ENCODE results near the gene YWHAH. TPM values are rescaled to one million over a fixed set of nuclear protein-coding genes. Genes with fewer than 3 reads are reported as not detected.

YWHAH gene
- total and polyA plus RNA-seq, 9 of the 15 experiments (the other 6 are each of a cell fraction or from before 2014, with no cell fraction given) = 32.0 to 177 (median 114) TPM

DNA sequence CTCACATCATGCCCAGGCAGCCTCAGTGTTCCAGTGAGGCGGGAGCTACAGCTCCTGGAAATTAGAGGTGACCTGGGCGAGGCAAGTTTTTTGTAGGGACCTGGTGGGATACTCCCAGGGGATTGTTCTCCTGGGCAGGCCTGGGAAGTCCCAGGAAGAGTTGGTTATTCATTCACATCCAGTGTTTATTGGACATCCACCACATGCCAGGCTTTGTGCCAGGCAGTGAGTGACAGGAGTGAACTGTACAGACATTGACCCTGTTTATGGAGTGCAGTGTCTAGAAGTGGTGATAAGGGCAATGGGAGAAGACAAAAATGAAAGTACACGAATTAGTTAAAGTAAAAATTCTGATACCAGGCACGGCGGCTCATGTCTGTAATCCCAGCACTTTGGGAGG is 29.4 kb downstream of the YWHAH start:
- intact Hi-C loops (cut with micrococcal nuclease) (loop anchor here (10.0 kb wide), 2 partner anchors 401 to 409 kb away; no protein-coding TSS in a partner anchor), in situ Hi-C loops (cut with MboI) (no loop called here)
- no peaks in the 10 kb centered on the region for H3K79me2 ChIP-seq (ENCODE audit: control insufficient read depth, insufficient read depth, low read length)
- CTCF ChIA-PET (ENCODE audit: low intra/inter-chr PET ratio) = no interaction called here
- no peak overlapping the region for H3K4me2 ChIP-seq (ENCODE audit: insufficient read depth, low read length)
- H3K4me3 ChIP-seq = no peak overlapping the region
- no peak overlapping the region for H3K27ac ChIP-seq (ENCODE audit: extremely low read depth, low read depth, low read length)
- H3K9me1 ChIP-seq (ENCODE audit: control insufficient read depth, insufficient read depth, low read length) = no peaks in the 10 kb centered on the region
- peaks cover 3 to 18% of the 10 kb centered on the region in 2 experiments; a peak in 4 of 5 replicates for H3K4me1 ChIP-seq (replicated peaks in 1 of 2; ENCODE audit: control insufficient read depth in 2 of 2, insufficient read depth in 2 of 2, low read length in 2 of 2)
- DNase-seq (ENCODE audit: extremely low read depth in 1 of 4, low spot score in 3 of 4) (no peak), FAIRE-seq (no peak), ATAC-seq (no peak)
- WGBS (ENCODE audit: insufficient coverage, low coverage, missing lambda C conversion rate) = 19% methylated on average over 3 of the region's 5 CpGs
- POLR2A ChIA-PET = no interaction called here
- H3K27me3 ChIP-seq (ENCODE audit: control insufficient read depth in 2 of 2, insufficient read depth in 2 of 2, low read length in 2 of 2) = no peaks in the 10 kb centered on the region
- no peak overlapping the region for H3K9ac ChIP-seq (ENCODE audit: insufficient read depth in 1 of 2, low read depth in 2 of 2, low read length in 2 of 2)
- BruUV-seq (replicated peaks) = no TSS peak
- H3K9me3 ChIP-seq (replicated peaks; ENCODE audit: control insufficient read depth, insufficient read depth, low read depth, low read length) = no peaks in the 10 kb centered on the region
- no peaks in the 10 kb centered on the region for H4K20me1 ChIP-seq (replicated peaks; ENCODE audit: control insufficient read depth, insufficient read depth, low read length)
- TF ChIP-seq, protein P1, sequence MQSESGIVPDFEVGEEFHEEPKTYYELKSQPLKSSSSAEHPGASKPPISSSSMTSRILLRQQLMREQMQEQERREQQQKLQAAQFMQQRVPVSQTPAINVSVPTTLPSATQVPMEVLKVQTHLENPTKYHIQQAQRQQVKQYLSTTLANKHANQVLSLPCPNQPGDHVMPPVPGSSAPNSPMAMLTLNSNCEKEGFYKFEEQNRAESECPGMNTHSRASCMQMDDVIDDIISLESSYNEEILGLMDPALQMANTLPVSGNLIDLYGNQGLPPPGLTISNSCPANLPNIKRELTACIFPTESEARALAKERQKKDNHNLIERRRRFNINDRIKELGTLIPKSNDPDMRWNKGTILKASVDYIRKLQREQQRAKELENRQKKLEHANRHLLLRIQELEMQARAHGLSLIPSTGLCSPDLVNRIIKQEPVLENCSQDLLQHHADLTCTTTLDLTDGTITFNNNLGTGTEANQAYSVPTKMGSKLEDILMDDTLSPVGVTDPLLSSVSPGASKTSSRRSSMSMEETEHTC (IDR thresholded peaks at IDR 0.05) = no peak
- TF ChIP-seq HNRNPK (IDR thresholded peaks at IDR 0.05; ENCODE audit: low read depth, low read length, poor library complexity, severe bottlenecking) = no peak
- TF ChIP-seq MTA1 (IDR thresholded peaks at IDR 0.05; ENCODE audit: borderline replicate concordance) = no peak
- TF ChIP-seq ZC3H4 (CRISPR knock-in tag; IDR thresholded peaks at IDR 0.05; ENCODE audit: borderline replicate concordance) = no peak
- TF ChIP-seq MCM3 (IDR thresholded peaks at IDR 0.05) = no peak
- TF ChIP-seq CSDE1 (IDR thresholded peaks at IDR 0.05) = no peak
- no peak for TF ChIP-seq HNRNPLL (IDR thresholded peaks at IDR 0.05; ENCODE audit: low read depth, low read length, poor library complexity, severe bottlenecking)
- TF ChIP-seq HIVEP1 (CRISPR knock-in tag; IDR thresholded peaks at IDR 0.05) = no peak
- no peak for TF ChIP-seq XRCC3 (IDR thresholded peaks at IDR 0.05)
- no peak for TF ChIP-seq ZNF561 (CRISPR knock-in tag; conservative IDR thresholded peaks at IDR 0.05)
- no peak for TF ChIP-seq PHF21A (IDR thresholded peaks at IDR 0.05; ENCODE audit: borderline replicate concordance, low read depth)
- no peak for TF ChIP-seq YY1 (IDR thresholded peaks at IDR 0.05; ENCODE audit: borderline replicate concordance in 1 of 3, control insufficient read depth in 1 of 3, extremely low read depth in 1 of 3, insufficient read depth in 3 of 3, insufficient read length in 1 of 3, insufficient replicate concordance in 2 of 3, low read depth in 1 of 3, low read length in 2 of 3)
- TF ChIP-seq, protein P2, sequence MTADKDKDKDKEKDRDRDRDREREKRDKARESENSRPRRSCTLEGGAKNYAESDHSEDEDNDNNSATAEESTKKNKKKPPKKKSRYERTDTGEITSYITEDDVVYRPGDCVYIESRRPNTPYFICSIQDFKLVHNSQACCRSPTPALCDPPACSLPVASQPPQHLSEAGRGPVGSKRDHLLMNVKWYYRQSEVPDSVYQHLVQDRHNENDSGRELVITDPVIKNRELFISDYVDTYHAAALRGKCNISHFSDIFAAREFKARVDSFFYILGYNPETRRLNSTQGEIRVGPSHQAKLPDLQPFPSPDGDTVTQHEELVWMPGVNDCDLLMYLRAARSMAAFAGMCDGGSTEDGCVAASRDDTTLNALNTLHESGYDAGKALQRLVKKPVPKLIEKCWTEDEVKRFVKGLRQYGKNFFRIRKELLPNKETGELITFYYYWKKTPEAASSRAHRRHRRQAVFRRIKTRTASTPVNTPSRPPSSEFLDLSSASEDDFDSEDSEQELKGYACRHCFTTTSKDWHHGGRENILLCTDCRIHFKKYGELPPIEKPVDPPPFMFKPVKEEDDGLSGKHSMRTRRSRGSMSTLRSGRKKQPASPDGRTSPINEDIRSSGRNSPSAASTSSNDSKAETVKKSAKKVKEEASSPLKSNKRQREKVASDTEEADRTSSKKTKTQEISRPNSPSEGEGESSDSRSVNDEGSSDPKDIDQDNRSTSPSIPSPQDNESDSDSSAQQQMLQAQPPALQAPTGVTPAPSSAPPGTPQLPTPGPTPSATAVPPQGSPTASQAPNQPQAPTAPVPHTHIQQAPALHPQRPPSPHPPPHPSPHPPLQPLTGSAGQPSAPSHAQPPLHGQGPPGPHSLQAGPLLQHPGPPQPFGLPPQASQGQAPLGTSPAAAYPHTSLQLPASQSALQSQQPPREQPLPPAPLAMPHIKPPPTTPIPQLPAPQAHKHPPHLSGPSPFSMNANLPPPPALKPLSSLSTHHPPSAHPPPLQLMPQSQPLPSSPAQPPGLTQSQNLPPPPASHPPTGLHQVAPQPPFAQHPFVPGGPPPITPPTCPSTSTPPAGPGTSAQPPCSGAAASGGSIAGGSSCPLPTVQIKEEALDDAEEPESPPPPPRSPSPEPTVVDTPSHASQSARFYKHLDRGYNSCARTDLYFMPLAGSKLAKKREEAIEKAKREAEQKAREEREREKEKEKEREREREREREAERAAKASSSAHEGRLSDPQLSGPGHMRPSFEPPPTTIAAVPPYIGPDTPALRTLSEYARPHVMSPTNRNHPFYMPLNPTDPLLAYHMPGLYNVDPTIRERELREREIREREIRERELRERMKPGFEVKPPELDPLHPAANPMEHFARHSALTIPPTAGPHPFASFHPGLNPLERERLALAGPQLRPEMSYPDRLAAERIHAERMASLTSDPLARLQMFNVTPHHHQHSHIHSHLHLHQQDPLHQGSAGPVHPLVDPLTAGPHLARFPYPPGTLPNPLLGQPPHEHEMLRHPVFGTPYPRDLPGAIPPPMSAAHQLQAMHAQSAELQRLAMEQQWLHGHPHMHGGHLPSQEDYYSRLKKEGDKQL (CRISPR knock-in tag; IDR thresholded peaks at IDR 0.05; ENCODE audit: borderline replicate concordance) = no peak
- no peaks in the 10 kb centered on the region for H3K36me3 ChIP-seq (ENCODE audit: control insufficient read depth, insufficient read depth, low read length)
- no peak overlapping the region for H2AFZ ChIP-seq (ENCODE audit: low read depth, low read length)
